ENCODE data around the gene YLPM1.

Gene YLPM1

DNA sequence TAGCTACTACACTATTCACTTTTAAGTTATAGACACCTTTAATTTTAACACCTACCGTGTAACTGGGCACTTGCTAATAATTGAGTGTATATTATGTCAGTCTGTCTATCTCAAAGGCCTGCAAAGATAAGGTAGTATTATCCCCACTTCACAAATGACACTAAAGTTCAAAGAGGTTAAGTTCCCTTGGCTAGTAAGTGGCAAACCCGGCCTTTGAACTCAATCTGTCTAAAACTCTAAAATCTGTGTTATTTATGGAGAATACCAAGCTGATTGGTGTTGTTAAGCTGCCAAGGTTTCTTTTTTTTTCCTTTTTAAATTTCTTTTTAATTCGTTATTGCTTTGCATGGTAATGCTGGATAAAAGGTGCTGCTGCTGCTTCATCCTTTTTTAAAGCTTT is 37.7 kb downstream of the YLPM1 start (continued):
- TF ChIP-seq ZNF398 (tag by site-specific recombination; IDR thresholded peaks at IDR 0.05) (no peak), ZNF658 (tag by site-specific recombination; IDR thresholded peaks at IDR 0.05) (no peak), ZNF140 (tag by site-specific recombination; IDR thresholded peaks at IDR 0.05) (no peak)

- CTCF ChIA-PET: no interaction called here
- no peak overlapping the region for H3K27ac ChIP-seq (ENCODE audit: extremely low read depth, low read depth, low read length)
- H3K36me3 ChIP-seq (ENCODE audit: control insufficient read depth in 2 of 2, insufficient read depth in 1 of 2, low read length in 2 of 2): peaks cover 51 to 62% of the 10 kb centered on the region in 2 experiments
- TF ChIP-seq GFI1B (tag by site-specific recombination; IDR thresholded peaks at IDR 0.05): no peak
- TF ChIP-seq ZNF132 (tag by site-specific recombination; IDR thresholded peaks at IDR 0.05; ENCODE audit: borderline replicate concordance): no peak
- TF ChIP-seq ZFP3 (tag by site-specific recombination; IDR thresholded peaks at IDR 0.05; ENCODE audit: low read depth): no peak
- TF ChIP-seq ZNF311 (tag by site-specific recombination; IDR thresholded peaks at IDR 0.05; ENCODE audit: borderline replicate concordance): no peak
- no peak for TF ChIP-seq ZNF624 (tag by site-specific recombination; IDR thresholded peaks at IDR 0.05)
- TF ChIP-seq BCL11A (tag by site-specific recombination; IDR thresholded peaks at IDR 0.05; ENCODE audit: low read depth): no peak
- TF ChIP-seq ZNF549 (tag by site-specific recombination; IDR thresholded peaks at IDR 0.05): no peak
- TF ChIP-seq ZSCAN16 (tag by site-specific recombination; IDR thresholded peaks at IDR 0.05): no peak
- no peak for TF ChIP-seq ZNF324 (tag by site-specific recombination; IDR thresholded peaks at IDR 0.05)
- H3K4me3 ChIP-seq (ENCODE audit: low read depth, low read length): no peak overlapping the region
- H3K9me3 ChIP-seq (ENCODE audit: control insufficient read depth, insufficient read depth, low read depth, low read length): no peaks in the 10 kb centered on the region
- H3K4me1 ChIP-seq (ENCODE audit: control insufficient read depth, insufficient read depth, low read length): 0 out of 2 replicates have a peak, but pooled peaks cover 3% of the 10 kb centered on the region
- POLR2A ChIA-PET: no interaction called here
Observed at GRCh38 chr14:74801396-74801795, 38.3 kb downstream of the YLPM1 start.

DNA sequence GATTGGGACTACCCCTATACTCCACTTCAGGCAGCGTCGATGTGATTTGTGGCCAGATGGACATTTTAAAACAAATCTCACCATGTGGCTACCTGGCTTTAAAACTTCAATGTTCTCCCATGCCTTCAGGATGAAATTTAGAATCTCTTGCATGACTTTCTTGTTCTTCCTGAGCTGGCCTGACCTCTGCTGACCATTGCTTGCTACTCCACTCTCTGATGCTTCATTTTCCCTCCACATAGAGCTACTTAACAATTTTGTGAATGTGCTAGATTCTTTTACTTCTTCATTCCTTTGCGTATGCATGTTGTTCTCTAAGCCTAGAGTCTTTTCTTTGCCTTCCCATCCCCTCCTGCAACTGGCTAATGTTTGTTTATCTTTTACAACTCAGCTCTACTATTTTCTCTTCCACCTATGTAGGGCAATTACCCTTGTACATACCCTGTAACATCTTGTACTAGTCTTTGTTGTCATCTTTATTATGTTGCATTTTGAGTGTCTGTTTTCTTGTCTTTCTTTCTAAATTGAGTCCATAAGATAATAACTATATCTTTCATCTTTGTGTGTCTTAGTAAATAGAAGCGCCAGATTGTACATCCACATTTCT is 41.2 kb downstream of the YLPM1 start:
- Histone ChIP-seq H3K4me1 (ENCODE audit: control insufficient read depth, insufficient read depth, low read length) (0 out of 2 replicates have a peak, but pooled peaks cover 3% of the 10 kb centered on the region), H3K4me3 (ENCODE audit: low read depth, low read length) (no peak overlapping the region), H3K27ac (ENCODE audit: extremely low read depth, low read depth, low read length) (no peak overlapping the region), H3K36me3 (ENCODE audit: control insufficient read depth in 2 of 2, insufficient read depth in 1 of 2, low read length in 2 of 2) (peaks cover 53 to 60% of the 10 kb centered on the region in 2 experiments), H3K9me3 (ENCODE audit: control insufficient read depth, insufficient read depth, low read depth, low read length) (no peaks in the 10 kb centered on the region)
- TF ChIP-seq ZFP37 (tag by site-specific recombination; IDR thresholded peaks at IDR 0.05): no peak
- no peak for TF ChIP-seq KLF1 (tag by site-specific recombination; IDR thresholded peaks at IDR 0.05)
- TF ChIP-seq ZNF624 (tag by site-specific recombination; IDR thresholded peaks at IDR 0.05): no peak
- TF ChIP-seq ZNF791 (tag by site-specific recombination; IDR thresholded peaks at IDR 0.05): no peak
- no peak for TF ChIP-seq ZBTB11 (tag by site-specific recombination; conservative IDR thresholded peaks at IDR 0.05; ENCODE audit: low read depth)
- TF ChIP-seq, protein P1, sequence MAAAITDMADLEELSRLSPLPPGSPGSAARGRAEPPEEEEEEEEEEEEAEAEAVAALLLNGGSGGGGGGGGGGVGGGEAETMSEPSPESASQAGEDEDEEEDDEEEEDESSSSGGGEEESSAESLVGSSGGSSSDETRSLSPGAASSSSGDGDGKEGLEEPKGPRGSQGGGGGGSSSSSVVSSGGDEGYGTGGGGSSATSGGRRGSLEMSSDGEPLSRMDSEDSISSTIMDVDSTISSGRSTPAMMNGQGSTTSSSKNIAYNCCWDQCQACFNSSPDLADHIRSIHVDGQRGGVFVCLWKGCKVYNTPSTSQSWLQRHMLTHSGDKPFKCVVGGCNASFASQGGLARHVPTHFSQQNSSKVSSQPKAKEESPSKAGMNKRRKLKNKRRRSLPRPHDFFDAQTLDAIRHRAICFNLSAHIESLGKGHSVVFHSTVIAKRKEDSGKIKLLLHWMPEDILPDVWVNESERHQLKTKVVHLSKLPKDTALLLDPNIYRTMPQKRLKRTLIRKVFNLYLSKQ (tag by site-specific recombination; IDR thresholded peaks at IDR 0.05; ENCODE audit: borderline replicate concordance): no peak
- TF ChIP-seq ZNF654 (tag by site-specific recombination; IDR thresholded peaks at IDR 0.05; ENCODE audit: low read depth): peak; percentile 26
- CTCF ChIA-PET: interaction anchor here (1.0 to 1.5 kb wide), 2 partner anchors 8 to 193 kb away, joined by 3 to 4 read pairs; partner anchors contain the start of gene LTBP2
- POLR2A ChIA-PET: no interaction called here

Data from HEK293 (cell line).